GM19455 (cell line): ENCODE data around the gene TEX38.

Experiments
- ATAC-seq: cut with Tn5 transposase; IDR thresholded peaks from one replicate; pipeline ENCODE4 v1.9.1; 2021; ENCODE audit not compliant: unreplicated experiment

TEX38 gene

GRCh38 chr1:46721204-46721603, 49.5 kb downstream of the TEX38 start:
- ATAC-seq, result no peak

DNA sequence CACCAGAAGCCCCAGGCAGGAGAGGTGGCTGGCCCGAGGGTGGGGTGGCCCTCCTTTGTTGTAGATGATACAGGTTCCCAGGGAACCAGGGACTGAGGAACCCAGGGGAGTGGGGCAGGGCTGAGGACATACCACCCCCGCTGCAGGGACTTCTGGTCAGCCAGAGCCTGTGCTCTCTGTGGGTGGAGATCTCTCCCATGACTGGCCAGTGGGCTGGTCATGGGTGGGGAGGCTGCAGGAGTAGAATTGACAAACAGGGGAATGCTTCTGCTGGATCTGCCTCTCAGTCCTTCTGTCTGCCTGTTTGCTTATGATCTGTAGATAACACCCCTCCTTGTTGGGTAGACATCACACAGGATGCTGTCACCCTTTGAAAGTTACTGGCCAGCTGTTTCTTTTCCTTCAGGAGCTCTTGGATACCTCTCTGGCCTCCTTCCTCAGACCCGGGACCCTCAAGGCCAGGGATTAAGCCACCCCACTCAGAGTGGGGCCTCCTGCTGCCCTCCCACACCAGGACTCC, 50.1 kb downstream of the TEX38 start:
- ATAC-seq, result no peak
